GM19438 (cell line): ENCODE measurements around the gene NEO1.

Experiments
- ATAC-seq: cut with Tn5 transposase; IDR thresholded peaks from one replicate; pipeline ENCODE4 v1.9.1; 2021; ENCODE audit warnings: low read depth; ENCODE audit not compliant: unreplicated experiment

NEO1 gene

DNA sequence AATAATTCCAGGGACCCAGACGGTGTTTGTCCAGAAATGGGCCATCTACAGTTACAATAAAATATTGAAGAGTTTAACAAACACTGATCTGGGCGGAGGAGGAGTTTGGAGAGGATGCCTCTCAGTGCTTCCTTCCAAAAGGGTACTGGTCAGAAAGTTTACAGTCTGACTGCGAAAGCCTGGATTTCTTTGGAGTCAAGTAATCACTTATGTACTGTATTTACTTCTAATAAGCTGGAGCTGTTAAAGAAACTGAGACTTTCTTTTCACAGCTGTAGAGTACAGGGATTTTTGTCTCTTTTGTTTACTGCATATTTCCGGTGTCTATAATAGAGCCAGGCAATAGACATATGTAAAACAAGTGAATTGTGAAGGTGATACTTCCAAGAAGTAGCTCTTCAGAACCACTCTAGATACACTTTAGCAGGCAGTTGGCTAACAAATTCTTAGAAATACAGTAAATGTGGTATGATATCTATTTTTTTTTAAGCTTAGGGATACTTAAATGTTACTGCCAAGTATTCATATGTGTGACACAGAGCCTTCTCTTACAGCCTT, 22.1 kb upstream of the NEO1 start:
- ATAC-seq, result no peak

DNA sequence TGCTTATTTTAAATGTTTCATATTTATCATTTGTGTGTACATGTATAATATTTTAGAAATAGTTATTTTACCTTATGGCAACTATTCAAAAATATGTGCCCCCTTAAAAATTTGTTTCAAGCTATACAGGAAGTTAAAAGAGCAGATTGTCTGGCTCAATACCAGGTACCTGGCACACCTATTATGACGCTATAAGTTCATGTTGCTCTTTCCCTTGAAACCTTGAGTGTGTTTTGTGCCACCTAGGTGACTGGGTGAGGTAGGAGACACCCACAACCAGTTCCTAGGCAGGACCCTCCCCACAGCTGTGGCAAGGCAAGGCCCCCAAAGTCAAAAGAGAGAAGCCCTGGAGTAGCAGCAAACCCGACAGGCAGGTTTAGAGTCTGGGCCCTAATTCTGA, 20.6 kb upstream of the NEO1 start:
- ATAC-seq, result no peak

DNA sequence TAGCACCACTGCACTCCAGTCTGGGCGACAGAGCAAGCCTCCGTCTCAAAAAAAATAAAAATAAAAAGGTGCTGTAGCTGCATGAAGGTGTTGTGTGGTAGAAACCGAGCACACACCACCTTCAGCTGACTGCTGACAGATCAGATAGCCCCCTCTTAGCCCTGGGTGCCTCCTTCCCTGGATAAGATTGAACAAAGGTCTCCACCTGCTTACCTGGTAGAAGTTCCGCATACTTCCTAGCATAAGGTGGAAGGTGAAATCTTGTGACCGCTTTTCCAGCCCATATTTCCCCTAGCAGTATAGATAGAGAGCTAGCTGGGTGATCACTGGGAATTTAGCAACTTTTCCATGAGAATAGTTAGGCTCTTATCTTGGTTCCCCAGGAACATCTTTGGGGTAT, 18.7 kb upstream of the NEO1 start:
- ATAC-seq, result no peak

DNA sequence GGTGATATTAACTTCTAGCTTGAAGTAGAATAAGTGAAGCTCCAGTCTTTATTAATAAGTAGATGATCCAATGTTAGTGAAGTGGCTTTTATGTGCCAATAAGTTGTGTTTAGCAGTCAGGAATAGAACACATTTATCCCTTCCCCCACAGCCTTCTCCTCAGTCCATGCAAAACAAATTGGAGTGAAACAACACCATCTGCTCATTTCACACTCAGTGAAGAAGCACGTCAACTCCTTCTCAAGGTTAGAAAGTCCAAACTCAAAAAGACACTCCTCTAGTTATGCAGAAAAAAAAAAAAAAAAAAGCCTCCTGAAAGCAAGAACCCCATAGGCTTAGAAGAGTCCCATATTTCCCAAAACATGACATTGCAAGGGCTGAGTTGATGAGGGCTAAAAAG, 18.0 kb upstream of the NEO1 start:
- no peak for ATAC-seq

DNA sequence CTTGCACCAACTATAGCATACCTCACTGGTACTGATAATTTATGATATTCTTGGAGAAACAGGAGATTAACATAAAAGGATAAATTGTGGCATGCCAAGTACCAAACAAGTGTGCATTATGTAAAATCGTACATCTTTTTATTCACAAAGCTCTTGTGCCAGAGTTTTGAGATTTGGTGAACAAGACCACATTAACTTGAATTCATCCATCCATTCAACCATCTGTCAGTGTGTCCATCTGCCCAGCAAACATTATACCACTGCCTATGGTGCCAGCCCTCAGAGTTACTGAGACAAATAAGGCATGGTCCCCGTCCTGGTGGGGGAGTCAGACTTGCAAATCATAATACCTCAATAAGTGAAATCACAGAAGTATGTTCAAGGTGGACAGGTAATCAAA, 17.0 kb upstream of the NEO1 start:
- no peak for ATAC-seq

DNA sequence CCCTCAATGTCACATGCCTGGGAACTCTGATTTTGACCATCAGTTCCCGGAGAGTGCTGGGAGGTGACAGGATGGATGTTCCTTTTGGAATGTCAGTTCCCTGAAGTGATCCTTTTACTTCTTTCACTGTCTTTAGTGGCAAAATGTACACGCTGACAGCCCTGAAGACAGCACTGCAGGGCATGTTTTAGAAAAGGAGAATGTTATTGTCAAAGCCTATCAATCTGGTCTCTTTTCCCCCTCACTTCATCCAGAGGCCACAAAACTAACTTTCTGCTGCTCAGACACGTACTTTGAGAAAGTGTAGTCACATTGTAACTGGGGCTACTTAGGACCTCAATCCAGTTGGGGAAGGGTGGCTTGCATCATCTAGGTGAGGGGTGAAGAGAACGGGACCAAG, 14.0 kb upstream of the NEO1 start:
- ATAC-seq, result no peak

DNA sequence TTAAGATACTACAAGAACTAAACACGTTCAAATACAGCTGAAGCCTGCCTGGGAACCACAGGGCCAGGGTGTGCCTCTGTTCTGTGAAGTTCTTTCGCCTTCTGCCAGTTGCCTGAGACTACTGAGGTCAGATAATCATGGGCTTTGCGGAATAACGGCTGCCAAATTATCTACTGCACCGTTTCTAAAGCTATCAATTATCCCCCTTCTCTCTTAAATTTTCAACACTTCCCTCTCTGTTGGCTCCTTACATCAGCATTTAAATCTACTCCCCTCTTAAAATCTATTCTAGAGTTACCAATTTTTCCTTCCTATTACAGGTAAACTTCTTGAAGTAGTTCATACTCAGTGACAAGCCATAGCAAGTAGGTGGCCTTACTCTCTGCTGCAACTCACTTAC, 6.2 kb upstream of the NEO1 start:
- ATAC-seq, result no peak

DNA sequence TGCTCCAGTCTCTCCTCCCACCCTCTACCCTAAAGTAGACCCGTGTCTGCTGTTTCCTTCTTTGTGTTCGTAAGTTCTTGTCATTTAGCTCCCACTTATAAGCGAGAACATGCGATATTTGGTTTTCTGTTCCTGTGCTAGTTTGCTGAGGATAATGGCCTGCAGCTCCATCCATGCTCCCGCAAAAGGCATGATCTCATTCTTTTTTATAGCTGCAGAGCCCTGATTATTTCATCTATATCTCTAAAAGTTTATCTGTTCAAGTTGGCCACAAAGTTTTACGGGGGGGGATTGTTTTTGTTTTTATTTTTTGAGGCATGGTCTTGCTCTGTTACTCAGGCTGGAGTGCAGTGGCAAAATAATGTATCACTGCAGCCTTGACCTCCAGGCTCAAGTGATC, 4.4 kb upstream of the NEO1 start:
- no peak for ATAC-seq

DNA sequence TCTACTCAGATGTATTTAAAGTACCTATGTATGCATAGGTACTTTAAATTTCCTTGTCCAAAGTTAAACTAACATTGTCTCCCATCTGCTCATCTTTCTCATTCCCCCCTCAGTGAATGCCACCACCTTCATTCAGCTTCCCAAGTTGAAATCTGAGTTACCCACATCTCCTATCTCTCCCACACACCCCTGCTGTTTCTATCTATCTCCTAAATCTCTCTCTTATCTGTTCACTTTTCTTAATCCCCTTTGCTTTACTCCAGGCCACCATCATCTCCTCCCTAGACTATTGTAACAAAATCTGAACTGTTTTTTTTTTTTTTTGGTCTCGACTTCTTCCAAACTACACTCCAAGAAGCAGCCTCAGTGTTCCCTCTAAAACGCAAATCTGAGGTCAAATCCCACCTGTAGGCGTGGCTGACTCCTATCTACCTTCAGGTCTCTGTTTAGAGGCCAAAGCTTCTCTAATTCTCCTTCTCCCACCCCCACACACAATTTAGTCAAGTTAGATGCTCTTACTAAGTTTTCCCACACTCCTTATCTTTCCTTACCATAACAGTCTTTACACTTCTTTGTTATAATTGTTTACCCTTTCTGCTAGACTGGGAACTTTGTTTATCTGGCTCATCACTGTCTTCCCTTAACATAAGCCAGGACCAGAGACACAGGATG, 3.5 kb upstream of the NEO1 start:
- no peak for ATAC-seq

DNA sequence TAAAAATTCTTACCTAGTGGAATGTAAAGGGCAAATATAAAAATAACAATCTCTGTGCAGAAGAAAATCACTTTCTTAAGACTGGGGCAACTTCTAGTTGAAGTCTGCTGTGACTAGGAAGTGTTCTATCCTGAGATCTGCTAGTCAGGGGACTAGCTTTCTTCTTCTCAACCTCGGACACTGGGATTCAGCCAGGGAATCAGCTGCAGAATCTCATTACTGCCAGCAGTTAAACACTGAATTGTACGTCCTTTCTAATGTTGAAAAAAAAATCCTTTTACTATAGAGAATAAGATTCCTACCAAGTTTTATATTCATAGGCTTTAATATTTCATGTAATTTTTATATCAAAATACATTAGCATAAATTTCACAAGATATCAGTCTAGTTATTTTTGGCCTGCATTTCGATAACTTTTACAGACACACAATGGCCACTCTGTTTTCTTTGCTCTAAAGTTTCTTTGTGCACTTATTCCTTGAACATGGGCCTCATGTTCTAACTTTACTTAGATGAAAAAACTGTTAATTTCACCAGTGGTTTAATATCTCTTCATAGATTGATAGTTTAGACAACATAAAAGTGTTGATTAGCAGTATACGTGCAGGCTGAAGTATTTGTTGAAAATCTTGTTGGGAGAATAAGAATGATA, 2.6 kb upstream of the NEO1 start:
- ATAC-seq, result no peak

DNA sequence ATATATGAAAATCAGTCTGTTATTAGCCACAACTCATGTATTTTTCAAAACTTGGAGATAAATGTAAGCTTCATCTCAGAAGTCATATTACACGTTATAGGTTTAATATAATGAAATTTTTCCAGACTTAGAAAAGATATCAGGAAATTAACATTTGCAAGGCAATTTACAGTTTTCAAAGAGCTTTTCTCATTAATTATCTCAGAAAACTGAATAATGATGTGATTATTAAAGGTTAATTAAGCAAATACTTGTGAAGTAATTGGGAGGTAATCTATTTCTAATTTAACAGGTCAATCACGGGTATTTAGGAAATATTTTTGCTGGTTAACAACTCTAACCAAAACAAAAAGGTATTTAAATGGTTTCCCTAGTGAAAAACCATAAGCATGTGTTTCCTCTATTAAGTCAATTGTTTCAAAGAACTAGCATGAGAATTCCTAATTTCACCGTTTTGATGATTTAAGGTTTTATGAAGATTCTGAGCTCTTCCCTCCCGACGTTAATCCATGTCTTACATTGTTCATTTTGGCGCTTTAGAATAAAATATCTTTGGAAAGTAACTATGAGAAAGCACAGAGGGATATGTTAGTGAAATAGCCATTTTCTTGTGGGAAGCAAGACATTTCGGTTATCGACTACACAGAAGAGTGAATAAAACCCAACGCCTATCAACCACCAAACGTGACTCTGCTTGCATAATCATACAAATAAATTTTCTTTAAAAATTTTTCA, 1.5 kb upstream of the NEO1 start:
- ATAC-seq, result no peak

DNA sequence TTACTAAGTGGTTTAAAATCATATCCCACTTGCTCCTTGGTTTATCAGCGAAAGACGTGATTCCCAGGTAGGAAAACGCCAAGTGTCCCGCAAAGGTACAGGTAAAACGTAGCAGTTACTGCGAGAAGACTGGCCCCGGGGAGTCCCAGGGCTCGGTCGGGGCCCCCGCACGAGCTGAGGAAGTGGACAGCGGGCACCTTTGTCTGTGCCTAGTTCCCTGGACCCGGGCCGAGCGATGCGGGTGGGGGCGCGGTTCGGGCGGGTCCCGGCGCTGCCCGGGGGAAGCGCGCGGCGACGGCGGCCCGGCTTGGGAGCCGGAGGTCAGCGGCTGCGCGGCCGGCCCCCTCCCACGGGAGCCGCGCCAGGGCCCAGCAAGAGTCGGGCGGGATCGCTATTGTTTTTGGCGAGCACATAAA, 864 bp upstream of the NEO1 start:
- ATAC-seq, result no peak

DNA sequence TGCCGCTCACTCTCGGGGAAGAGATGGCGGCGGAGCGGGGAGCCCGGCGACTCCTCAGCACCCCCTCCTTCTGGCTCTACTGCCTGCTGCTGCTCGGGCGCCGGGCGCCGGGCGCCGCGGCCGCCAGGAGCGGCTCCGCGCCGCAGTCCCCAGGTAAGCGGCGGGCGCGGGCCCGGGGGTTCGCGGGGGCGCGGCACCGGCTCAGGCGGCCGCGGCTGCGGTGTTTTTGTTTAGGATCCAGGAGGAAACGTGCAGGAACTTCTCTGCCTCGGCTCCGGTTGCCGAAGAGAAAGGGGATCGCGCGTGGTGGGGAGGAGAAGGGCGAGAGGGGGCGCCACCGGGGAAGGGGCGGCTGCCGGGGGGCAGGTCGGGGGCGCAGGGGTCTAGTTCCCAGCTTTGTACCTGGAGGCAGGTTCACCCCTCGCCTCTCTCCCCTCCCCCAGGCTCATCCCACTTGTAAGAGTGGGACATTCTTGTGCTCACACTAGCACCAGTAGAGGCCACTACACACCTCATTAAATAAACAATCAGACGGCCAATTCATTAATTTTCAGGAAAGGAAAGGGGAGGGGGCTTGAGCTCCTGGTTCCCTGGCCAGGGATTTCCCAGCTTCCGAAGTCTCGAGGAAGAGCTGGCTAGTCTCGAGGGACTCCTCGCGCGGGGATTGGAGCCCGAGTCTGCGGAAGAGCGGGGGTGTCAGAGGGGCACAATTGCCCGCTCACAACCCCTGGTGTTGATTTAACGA, 562 bp downstream of the NEO1 start:
- ATAC-seq, result peak; percentile 37

DNA sequence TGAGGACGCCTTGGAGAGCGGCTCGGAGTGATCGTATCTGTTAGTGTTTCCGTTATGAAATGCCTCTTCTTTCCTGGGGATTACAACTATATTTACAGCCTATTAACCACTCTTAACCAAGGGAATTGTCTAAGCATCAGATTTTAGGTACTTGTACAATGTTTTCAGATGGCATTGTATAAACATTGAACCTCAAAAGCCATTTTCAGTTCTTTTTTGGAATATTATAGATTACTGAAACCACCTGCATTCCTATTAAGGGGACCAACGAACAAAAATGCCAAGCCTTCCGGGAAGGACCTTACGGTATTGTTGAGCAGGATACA, 1.1 kb downstream of the NEO1 start:
- no peak for ATAC-seq

DNA sequence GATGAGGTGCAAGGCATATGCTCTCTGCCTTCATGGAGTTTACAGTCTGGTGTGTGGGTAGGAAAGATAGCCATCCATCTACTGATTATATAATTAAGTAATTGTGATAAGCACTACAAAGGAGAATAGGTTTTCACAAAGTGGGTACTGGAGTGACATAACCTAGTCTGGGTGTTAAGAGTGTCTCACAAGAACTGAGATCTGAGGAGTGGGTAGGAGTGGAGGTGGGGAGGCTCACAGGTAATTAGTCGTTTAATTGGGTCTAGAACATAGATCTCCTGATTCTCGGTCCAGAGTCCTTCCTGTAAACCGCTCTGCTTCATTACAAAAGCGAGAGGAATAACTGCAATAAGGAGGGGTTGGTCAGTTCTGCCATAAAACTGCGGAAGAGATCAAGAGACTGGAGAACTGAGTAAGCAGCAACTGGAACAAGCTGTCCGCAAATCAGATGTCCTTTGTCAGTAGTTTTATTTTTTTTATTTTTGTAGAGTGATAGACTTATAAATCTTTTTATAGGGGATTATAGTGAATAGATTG, 2.2 kb downstream of the NEO1 start:
- ATAC-seq, result no peak

DNA sequence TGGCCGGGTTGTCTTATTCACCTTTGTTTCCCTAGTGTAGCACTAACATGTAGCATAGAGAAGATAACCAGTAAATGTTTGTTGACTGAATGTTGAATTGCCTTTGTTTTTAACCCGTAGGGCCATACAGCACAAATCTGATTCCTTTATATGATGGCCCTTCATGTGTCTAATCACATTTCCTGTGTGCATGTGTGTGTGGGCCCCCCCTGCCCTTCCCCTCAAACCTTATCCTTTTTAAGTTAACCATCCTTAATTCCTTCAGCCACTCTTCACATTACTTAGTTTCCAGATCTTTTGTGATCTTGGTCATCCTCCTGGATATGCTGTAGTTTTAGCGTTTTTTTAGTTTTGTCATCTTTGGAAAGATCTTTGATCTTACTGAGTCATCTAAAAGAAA, 4.2 kb downstream of the NEO1 start:
- no peak for ATAC-seq

DNA sequence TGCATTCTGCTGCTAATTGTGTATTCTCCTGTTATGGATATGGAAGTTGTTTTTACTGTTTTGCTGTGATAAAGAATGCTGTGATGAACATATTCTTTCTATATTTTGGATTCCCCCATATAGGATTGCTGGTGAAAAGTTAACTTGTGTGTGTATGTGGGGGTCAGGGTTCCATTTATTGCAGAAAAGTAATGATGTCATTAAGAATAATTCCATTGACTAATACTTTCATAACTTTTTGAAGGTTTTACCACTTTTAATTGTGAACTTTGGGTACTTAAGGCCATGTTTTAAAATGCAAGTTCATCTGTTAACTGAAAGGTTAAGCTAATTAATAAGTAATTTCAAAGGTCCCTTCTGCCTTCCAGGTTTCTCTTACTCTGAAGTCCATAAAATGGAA, 6.2 kb downstream of the NEO1 start:
- no peak for ATAC-seq

DNA sequence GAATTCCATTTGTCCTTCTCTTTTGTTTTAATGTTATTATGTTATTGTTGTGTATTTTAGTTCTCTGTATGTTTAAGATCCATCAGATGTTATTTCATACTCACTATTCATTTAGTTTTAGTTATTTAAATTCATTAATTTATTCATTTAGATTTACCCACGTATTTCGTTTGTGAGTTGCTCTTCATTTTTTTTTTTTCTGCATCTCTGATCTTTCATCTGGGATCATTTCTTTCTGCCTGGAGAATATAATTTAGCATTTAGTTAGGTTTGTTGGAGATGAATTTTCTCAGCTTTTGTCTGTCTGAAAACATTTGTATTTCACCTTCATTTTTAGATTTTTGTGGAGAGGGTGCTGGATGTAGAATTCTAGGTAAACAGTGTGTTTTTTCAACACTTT, 12.9 kb downstream of the NEO1 start:
- no peak for ATAC-seq

DNA sequence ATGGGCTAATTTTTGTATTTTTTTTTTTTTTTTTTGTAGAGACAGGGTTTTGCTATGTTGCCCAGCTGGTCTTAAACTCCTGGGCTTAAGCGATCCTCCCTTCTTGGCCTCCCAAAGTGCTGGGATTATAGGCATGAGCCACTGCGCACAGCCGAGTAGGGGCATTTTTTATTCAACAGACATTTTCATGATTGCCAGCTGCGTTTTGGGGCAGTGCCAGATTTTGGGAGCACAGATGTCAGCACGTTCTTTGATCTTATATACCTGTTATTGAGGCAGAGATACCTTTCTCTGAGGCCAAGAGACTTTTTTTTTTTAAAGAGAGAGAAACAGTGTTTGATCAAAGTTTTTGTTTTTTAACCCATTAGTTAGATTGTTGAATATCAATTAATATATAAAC, 16.8 kb downstream of the NEO1 start:
- no peak for ATAC-seq

DNA sequence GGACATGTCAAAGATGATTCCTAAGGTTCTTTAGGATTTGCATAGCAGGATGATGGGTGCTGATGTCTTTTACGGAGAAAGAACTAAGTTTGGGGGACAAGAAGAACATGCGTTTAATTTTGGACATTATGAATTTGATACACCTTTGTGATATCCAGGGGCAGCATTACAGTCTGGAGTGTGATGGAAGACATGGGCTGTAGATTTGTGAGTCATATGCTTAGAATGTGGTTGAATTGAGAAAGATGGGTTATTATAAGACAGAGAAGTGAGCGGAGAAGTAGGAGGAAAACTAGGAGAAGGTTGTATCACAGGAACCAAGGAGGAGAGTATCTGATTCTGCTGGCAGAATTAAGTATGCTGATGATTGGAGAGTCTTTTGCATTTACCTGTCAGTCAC, 20.6 kb downstream of the NEO1 start:
- no peak for ATAC-seq

DNA sequence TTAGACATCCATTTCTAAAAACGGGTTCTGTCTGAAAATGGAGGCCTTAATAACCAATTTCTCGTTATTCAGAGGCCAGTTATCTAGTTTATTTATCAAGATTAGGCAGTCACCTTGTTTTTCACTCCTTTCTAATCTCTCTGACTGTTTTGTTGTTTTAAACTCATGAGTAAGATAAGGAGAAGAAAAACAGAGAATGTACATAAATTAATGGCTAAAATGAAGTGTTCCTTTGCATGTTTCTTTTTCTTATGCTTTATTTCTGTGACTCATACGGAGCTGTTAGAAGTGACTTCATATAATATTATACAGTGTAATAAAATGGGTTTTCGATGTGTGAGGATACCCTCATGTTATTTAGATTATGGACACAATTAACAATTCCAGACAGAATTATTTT, 22.0 kb downstream of the NEO1 start:
- ATAC-seq, result no peak
